Keratinocyte (primary cell): Measurements from ENCODE around the gene MYOD1. TPM values are rescaled to one million over a fixed set of nuclear protein-coding genes. Genes with fewer than 3 reads are reported as not detected.

ENCODE experiments used
- DNase-seq: peaks from one replicate; pipeline ENCODE4 v3.0.0-alpha.2; 2011; ENCODE audit warnings: low read depth, missing footprints, low spot score
- FAIRE-seq: peaks from 2 replicates; lab custom pipeline; 2011; peaks lifted over from hg19 to GRCh38; lab: Jason Lieb, UNC
- H2AFZ ChIP-seq: 2 replicates; pipeline ENCODE4 v1.6.0; 2012; ENCODE audit warnings: low read length, control low read depth, inconsistent platforms; ENCODE audit not compliant: control insufficient read depth
- H3K27ac ChIP-seq: 2 replicates; pipeline ENCODE4 v1.5.1; 2011; ENCODE audit warnings: low read length; ENCODE audit not compliant: control insufficient read depth, insufficient read depth
- H3K27me3 ChIP-seq: 3 replicates; pipeline ENCODE4 v1.6.0; 2011; ENCODE audit warnings: low read length; ENCODE audit not compliant: control insufficient read depth, insufficient read depth; ENCODE audit errors: extremely low read depth
- H3K36me3 ChIP-seq, 2 experiments: 2 replicates in 1 of 2; 3 replicates in 1 of 2; pipeline ENCODE4 v1.5.1; 2011; ENCODE audit warnings: low read length in 2 of 2, mild to moderate bottlenecking in 1 of 2; ENCODE audit not compliant: control insufficient read depth in 2 of 2, insufficient read depth in 2 of 2; ENCODE audit errors: extremely low read depth in 1 of 2
- H3K4me1 ChIP-seq: 3 replicates; pipeline ENCODE4 v1.5.1; 2011; ENCODE audit warnings: low read length; ENCODE audit not compliant: control insufficient read depth, insufficient read depth; ENCODE audit errors: extremely low read depth
- H3K4me2 ChIP-seq: 3 replicates; pipeline ENCODE4 v1.6.0; 2011; ENCODE audit warnings: low read depth, low read length; ENCODE audit not compliant: control insufficient read depth, insufficient read depth; ENCODE audit errors: extremely low read depth
- H3K4me3 ChIP-seq, 3 experiments: fragments of 200-600 bp in 1 of 3; sonication (generic) in 1 of 3; 2 replicates in 2 of 3; 3 replicates in 1 of 3; pipeline ENCODE4 v1.5.1; 2011 to 2016; ENCODE audit warnings: low read length in 3 of 3, mild to moderate bottlenecking in 3 of 3, control low read depth in 2 of 3, inconsistent platforms in 1 of 3, low read depth in 1 of 3, mixed read lengths in 1 of 3, mixed run types in 1 of 3, moderate library complexity in 1 of 3; ENCODE audit not compliant: control insufficient read depth in 2 of 3, insufficient read depth in 2 of 3; ENCODE audit errors: extremely low read depth in 1 of 3
- H3K79me2 ChIP-seq: 2 replicates; pipeline ENCODE4 v1.6.0; 2012; ENCODE audit warnings: low read length; ENCODE audit not compliant: control insufficient read depth, insufficient read depth
- H3K9ac ChIP-seq: 3 replicates; pipeline ENCODE4 v1.6.0; 2011; ENCODE audit warnings: low read length; ENCODE audit not compliant: control insufficient read depth, insufficient read depth; ENCODE audit errors: extremely low read depth
- H3K9me1 ChIP-seq: 3 replicates; pipeline ENCODE4 v1.6.0; 2011; ENCODE audit warnings: low read length; ENCODE audit not compliant: control insufficient read depth, insufficient read depth; ENCODE audit errors: extremely low read depth
- H3K9me3 ChIP-seq: 2 replicates; pipeline ENCODE4 v1.5.1; 2012; ENCODE audit warnings: low read depth, low read length; ENCODE audit not compliant: control insufficient read depth
- H4K20me1 ChIP-seq: 3 replicates; pipeline ENCODE4 v1.6.0; 2011; ENCODE audit warnings: low read length; ENCODE audit not compliant: control insufficient read depth, insufficient read depth; ENCODE audit errors: extremely low read depth
- EZH2 ChIP-seq: IDR thresholded peaks from one replicate; pipeline ENCODE4 v1.6.1; 2012; ENCODE audit warnings: inconsistent platforms, mild to moderate bottlenecking, low read length, moderate library complexity
- dilution Hi-C: fragments of 300-500 bp; cut with MboI; formaldehyde crosslinking; loops from one replicate; pipeline ENCODE4 v1.7.0; 2020; ENCODE audit warnings: low sequenced_read_pairs; ENCODE audit not compliant: extremely low pct_ligation_motif_present
- polyA plus RNA-seq, 5 experiments: library from polyadenylated mRNA; depleted of rRNA in 3 of 5; stranded (reverse) in 3 of 5; stranded (forward) in 1 of 5; unstranded in 1 of 5; fragments of >200 nt; gene quantifications; 1 replicate in 1 of 5; 2 replicates in 3 of 5; 3 replicates in 1 of 5; pipeline versions ENCODE4 v1.2.1 to v1.2.3, GENCODE V29; 2011 to 2012; ENCODE audit warnings: missing spikeins in 2 of 5, low read depth in 1 of 5, low replicate concordance in 1 of 5
- TF ChIP-seq, protein P1 (sequence below), 3 experiments: IDR thresholded peaks in 1 of 3; conservative IDR thresholded peaks in 1 of 3; optimal IDR thresholded peaks in 1 of 3; 2 replicates in 2 of 3; 3 replicates in 1 of 3; pipeline versions ENCODE3 to v1.5.1; 2011; ENCODE audit warnings: low read length in 3 of 3, mild to moderate bottlenecking in 3 of 3, moderate library complexity in 2 of 3, control low read depth in 1 of 3, inconsistent platforms in 1 of 3; ENCODE audit not compliant: insufficient read depth in 2 of 3; ENCODE audit errors: extremely low read depth in 1 of 3

MYOD1 gene
- polyA plus RNA-seq, 1 donor (not counting 4 experiments of a cell fraction or from before 2014, with no cell fraction given) = not detected

DNA sequence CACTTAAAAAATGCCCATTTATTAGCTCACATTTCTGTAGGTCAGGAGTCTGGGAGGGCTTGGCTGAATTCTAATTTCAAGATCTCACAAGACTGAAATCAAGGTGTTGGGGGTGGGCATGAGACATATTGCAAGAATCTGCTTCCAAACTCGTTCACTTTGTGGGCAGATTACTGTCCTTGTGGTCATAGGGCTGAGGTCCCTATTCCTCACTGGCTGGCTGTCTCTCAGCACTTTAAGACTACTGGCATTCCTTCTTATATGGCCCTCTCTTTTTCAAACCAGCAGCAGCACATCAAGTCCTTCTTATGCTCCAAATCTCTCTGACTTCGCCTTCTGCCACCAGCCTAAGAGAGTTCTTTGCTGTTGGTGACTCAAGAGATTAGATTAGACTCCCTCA is 27.8 kb upstream of the MYOD1 start:
- H3K79me2 ChIP-seq = no peaks in the 10 kb centered on the region
- H3K4me3 ChIP-seq = no peak overlapping the region
- H3K4me2 ChIP-seq = no peak overlapping the region
- H3K9me1 ChIP-seq = no peaks in the 10 kb centered on the region
- dilution Hi-C loops = no loop called here
- no peaks in the 10 kb centered on the region for H3K9me3 ChIP-seq
- no peak for FAIRE-seq
- H3K36me3 ChIP-seq = no peaks in the 10 kb centered on the region
- H4K20me1 ChIP-seq = no peaks in the 10 kb centered on the region
- H3K27ac ChIP-seq = no peak overlapping the region
- DNase-seq = no peak
- H3K4me1 ChIP-seq = no peaks in the 10 kb centered on the region
- TF ChIP-seq EZH2 = no peak
- TF ChIP-seq, protein P1, sequence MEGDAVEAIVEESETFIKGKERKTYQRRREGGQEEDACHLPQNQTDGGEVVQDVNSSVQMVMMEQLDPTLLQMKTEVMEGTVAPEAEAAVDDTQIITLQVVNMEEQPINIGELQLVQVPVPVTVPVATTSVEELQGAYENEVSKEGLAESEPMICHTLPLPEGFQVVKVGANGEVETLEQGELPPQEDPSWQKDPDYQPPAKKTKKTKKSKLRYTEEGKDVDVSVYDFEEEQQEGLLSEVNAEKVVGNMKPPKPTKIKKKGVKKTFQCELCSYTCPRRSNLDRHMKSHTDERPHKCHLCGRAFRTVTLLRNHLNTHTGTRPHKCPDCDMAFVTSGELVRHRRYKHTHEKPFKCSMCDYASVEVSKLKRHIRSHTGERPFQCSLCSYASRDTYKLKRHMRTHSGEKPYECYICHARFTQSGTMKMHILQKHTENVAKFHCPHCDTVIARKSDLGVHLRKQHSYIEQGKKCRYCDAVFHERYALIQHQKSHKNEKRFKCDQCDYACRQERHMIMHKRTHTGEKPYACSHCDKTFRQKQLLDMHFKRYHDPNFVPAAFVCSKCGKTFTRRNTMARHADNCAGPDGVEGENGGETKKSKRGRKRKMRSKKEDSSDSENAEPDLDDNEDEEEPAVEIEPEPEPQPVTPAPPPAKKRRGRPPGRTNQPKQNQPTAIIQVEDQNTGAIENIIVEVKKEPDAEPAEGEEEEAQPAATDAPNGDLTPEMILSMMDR (optimal IDR thresholded peaks at IDR 0.05 in 1 of 3, IDR thresholded peaks at IDR 0.05 in 1 of 3, conservative IDR thresholded peaks at IDR 0.05 in 1 of 3; ENCODE audit: extremely low read depth in 1 of 3, insufficient read depth in 2 of 3, low read length in 3 of 3) = no peak
- H3K27me3 ChIP-seq = peaks cover 30% of the 10 kb centered on the region
- no peak overlapping the region for H2AFZ ChIP-seq
- no peak overlapping the region for H3K9ac ChIP-seq

DNA sequence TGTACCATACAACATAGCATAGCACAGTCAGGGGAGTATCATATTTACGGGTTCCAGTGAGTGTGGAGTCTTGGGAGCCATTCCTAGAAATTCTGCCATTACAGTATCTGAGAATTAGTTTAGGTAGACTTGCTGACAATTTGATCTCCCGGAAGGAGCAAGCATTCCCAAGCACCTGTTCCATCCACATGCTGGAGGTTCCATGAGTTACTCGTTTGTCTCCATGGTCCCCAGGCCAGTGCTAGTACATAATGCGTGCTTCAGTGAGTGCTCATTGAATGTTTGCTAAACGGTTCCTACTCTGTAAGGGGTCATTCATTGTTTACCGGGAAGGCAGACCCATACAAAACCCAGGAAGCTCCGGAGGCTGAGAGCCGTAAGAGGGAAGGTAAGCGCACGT is 27.4 kb upstream of the MYOD1 start:
- DNase-seq = no peak
- H3K9me3 ChIP-seq = no peaks in the 10 kb centered on the region
- H3K27me3 ChIP-seq = peaks cover 35% of the 10 kb centered on the region
- H3K9me1 ChIP-seq = no peaks in the 10 kb centered on the region
- H3K9ac ChIP-seq = no peak overlapping the region
- FAIRE-seq = no peak
- no peaks in the 10 kb centered on the region for H3K36me3 ChIP-seq
- no peaks in the 10 kb centered on the region for H3K79me2 ChIP-seq
- no peak overlapping the region for H3K27ac ChIP-seq
- no peak overlapping the region for H2AFZ ChIP-seq
- H3K4me1 ChIP-seq = no peaks in the 10 kb centered on the region
- TF ChIP-seq, protein P1 (optimal IDR thresholded peaks at IDR 0.05 in 1 of 3, IDR thresholded peaks at IDR 0.05 in 1 of 3, conservative IDR thresholded peaks at IDR 0.05 in 1 of 3; ENCODE audit: extremely low read depth in 1 of 3, insufficient read depth in 2 of 3, low read length in 3 of 3) = no peak
- no peak for TF ChIP-seq EZH2
- H3K4me3 ChIP-seq = no peak overlapping the region
- no peak overlapping the region for H3K4me2 ChIP-seq
- dilution Hi-C loops = no loop called here
- no peaks in the 10 kb centered on the region for H4K20me1 ChIP-seq
